Measurements from ENCODE around the gene FOCAD. TPM values are rescaled to one million over a fixed set of nuclear protein-coding genes. Genes with fewer than 3 reads are reported as not detected.

The FOCAD gene
- total RNA-seq, 1 donor from 2014 or later: 52.5 TPM

- DNase-seq (ENCODE audit: low spot score): peak; percentile 69
Measured at GRCh38 chr9:20683351-20684034, 566 bp upstream of the FOCAD start.

DNA sequence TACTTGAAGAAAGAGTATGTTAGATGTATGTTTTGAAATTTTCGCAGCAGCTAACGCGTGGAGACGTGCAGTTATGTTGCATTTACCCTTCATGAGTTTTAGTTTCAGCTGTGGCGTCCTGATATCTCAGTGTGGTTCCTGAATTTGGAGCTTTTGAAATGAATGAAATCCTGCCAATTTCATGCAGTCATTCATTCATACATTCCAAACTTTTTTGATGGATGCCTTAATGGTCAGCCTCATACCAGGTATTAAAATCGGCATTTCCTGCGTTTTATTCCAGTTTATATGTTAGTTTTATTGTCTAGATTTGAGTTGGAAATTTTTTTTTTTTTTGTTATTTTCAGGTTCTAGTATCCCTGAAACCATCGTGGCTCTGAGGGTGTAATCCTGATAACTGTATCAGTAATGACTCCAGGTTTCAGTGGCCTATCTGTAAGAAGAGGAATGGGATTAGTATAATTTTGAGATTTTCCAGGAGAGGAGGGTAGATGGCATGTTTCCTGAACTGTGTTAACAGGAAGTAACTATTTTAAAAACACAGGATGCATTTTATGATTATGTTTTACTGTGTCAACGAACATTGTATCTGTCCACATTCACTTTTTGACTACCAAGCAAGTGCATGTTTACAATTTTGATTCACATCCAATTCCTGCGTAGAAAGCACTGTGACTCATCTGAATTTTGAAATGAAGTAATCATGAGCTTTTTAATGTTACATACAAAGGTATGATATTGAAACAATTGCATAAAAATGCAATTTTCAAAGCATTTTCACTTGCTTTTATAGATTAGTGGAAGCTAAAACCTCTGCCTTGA lies 1.0 kb downstream of the FOCAD start:
- peak; percentile 63 for DNase-seq (ENCODE audit: low spot score)

DNA sequence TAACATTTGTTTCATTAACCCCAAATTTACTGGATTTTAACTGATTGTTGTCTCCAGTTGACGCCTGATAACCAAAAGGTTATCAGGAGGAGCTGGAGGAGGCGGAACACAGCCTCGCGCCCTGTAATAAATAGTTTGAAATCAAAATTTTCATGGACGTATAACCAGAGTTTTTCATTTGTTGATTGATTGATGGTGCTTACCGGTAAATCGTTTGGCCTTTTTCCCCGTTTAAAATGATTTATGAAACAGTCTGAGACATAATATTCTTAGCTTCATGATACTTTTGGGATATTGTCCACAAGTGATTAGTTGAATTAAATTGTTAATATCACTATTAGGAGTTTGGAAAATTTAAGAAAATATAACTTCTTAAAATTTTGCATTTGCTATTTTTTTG lies 1.7 kb downstream of the FOCAD start:
- DNase-seq (ENCODE audit: low spot score): no peak

GRCh38 chr9:20689833-20690232 lies 5.8 kb downstream of the FOCAD start:
- DNase-seq (ENCODE audit: low spot score): no peak

- DNase-seq (ENCODE audit: low spot score): peak; percentile 8
Measured at GRCh38 chr9:20692554-20692953, 8.5 kb downstream of the FOCAD start.

DNA sequence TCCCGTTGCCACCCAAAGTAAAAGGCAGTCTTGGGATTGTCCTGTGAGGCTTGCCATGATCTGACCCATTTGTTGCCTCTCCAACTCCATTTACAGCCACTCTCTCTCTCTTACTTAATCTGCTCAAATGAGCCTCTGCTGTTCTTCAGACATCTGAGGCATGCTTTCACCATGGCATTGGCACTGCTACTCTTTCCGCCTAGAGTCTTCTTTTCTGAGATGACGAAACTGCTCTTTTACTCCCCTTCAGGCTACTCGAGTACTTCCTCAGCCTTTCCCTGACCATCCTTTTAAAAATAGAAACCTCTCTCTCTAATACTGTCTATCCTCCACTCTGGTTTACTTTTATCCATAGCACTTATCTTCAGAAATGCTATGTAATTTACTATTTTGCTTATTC lies 9.0 kb downstream of the FOCAD start:
- DNase-seq (ENCODE audit: low spot score): peak; percentile 73

- no peak for DNase-seq (ENCODE audit: low spot score)
Measured at GRCh38 chr9:20694248-20694647, 10.2 kb downstream of the FOCAD start.

- DNase-seq (ENCODE audit: low spot score): no peak
Measured at GRCh38 chr9:20697021-20697719, 13.1 kb downstream of the FOCAD start.

DNA sequence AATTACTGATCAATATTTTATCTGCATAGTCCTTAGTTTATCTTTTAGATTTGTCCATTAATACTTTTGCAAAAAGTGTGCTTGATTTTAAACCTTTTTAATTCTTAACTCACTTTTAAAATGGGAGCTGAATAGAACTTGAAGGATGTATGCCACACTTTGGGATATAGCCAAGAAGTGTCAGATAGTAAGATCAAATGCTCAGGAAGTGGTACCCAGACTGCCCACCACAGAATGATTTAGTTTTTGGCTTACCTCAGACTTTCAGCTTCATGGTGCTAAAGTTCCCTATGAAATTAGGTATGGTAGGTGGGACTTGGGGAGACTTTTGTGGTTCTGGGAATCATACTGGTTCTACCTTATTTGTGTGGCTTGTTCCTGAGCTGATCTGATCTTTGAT lies 14.7 kb downstream of the FOCAD start:
- DNase-seq (ENCODE audit: low spot score): no peak

DNA sequence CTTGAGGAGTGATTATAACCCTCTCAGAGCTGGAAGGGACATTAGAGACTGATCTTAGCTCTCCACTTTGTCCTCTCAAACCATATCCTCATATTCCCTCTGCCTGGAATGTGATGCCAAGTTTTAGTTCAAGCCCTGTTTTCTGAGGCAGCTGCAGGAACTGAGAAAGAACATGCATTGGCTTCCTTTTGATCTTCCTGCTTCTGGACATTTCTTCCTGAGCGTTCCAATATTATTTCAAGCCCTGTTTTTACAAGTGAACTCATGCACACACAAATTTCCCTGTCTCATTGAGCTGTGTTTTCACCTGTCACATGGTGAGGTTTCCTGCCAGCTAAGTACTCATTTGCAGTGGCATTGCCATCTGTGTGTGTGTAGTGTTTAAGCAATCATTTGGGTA lies 17.0 kb downstream of the FOCAD start:
- DNase-seq (ENCODE audit: low spot score): peak; percentile 80

- no peak for DNase-seq (ENCODE audit: low spot score)
Measured at GRCh38 chr9:20702570-20702969, 18.5 kb downstream of the FOCAD start.

DNA sequence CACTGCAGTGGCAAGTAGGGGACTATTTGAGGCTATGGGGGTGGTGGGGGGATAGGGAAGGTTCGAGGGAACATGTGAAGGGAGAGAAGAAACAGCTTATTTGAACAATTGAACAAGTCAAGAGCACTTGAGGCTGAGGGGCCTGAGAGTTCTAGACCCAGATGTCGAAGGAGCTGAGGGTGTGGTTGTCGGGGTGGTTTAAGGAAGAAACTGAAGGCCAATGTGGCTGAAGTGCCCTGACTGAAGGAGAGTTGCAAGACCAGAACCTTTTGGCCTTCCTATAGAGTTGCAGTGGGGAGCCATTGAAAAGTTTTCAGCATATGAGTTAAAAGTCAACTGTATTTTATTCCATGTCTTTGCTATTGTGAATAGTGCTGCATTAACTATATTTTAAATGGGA lies 19.1 kb downstream of the FOCAD start:
- no peak for DNase-seq (ENCODE audit: low spot score)

DNA sequence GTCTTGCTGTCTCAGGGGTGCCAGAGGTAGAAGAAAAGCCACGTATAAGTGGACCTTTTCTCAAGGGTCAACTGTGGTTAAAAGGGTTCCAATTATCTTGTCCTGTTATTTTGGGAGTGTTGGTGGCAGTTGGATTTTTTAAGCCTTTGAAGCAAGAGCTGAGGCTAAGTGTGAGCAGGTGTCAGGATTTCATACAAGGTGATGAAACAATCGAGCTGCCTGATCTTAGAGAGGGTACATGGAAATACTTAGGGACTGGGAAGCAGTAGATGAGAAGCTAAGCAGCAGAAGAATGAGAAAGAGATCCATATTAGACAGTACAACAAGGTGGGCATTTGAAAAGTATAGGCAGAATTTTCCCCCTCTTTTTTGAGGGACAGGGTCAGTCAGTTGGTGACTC lies 23.6 kb downstream of the FOCAD start:
- DNase-seq (ENCODE audit: low spot score): no peak

DNA sequence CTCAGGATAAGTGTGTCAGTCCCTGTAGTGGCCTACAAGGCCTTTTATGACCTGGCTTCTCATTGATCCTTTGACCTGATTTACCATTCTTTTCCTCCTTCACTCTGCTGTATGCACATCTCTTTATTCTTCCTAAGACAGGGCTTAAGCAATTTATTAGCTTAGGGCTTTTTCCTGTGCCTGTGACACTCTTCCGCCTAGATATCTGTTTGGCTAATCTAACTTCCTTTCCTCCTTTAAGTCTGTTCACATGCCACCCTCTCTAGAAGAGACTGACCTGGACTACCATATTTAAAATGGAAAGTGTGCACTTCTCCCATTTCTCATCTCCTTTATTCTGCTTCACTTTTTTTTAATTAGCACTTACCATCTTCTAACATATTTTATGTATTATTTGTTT lies 29.1 kb downstream of the FOCAD start:
- DNase-seq (ENCODE audit: low spot score): no peak

DNA sequence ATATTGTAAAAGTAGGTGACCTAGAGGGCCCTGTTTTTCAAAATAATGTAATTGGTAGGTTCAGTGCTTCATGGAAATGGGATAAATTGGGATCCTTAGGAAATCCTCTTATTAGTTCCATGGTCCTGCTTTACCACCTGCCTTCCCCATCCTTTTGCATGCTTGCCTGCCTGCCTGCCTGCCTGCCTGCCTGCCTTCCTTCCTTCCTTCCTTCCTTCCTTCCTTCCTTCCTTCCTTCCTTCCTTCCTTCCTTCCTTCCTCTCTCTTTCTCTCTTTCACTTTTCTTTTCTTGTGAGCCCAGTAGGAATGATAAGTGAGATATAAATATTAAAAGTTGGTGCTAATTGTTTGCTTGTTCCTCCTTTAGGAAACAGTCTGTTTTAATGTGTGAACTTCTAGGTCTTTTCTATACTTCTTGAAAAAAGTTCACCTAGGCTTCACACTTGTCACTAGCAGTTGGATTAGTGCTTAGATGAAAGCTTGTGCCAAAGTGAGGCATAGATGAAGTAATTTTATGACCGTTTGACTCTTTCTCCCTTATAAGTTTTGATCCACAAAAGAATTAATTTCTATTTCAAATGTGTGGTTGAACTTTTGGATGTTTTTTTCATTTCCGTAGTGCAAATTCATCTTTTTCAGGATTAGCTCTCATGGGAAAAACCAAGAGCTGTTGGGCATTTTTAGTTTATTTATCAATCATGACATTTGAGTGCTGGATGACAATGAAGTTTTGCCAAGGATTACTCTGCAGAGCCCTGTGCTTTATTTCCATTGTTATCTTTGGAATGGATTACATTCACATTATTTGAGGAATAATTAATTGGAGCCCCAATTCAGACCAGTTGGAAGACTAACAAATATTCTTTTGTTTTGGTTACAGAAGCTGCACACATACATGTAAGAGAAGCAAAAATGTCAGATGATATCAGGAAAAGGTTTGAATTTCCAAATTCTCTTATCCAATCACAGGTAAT lies 30.7 kb downstream of the FOCAD start:
- DNase-seq (ENCODE audit: low spot score): no peak

- no peak for DNase-seq (ENCODE audit: low spot score)
Measured at GRCh38 chr9:20722221-20722620, 38.2 kb downstream of the FOCAD start.

DNA sequence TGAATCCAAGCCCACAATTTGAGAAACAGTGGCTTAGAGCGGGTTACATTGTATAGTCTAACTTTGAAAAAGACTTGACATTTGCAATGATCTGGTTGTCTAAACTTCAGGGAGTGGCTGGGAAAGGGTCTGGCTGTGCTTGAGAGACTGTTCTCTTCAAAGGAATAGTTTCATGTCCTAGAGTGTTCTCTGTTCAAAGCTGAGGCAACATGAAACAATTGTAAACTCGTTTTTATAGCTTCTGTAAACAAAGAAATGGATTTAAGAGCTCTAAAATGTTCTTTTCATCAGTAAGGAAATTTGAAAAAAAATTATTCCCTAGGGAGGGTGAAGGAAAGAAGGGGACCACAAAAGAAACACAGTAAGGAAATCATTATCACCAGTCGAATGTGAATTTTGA lies 41.6 kb downstream of the FOCAD start:
- no peak for DNase-seq (ENCODE audit: low spot score)

DNA sequence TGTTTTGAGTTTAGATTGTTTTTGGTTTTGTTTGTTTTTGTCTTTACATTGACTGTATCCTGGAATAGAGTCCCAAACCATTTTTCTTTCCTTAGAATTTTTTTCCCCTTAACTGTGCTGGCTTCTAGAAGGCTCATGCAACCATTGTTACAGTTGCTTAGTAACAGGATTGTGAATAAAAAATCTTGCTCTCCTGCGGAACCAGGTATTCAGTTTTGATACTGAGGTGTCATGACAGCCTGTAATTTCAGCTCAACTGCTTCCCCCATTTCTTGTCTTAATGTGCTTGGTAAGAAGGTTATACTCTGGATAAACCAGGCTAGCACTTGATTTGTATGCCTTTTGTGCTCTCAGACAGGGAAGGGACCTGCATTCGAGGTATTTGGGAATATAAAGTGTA lies 42.1 kb downstream of the FOCAD start:
- no peak for DNase-seq (ENCODE audit: low spot score)

- DNase-seq (ENCODE audit: low spot score): peak; percentile 23
Measured at GRCh38 chr9:20728493-20729220, 44.6 kb downstream of the FOCAD start.

GRCh38 chr9:20729523-20729922 lies 45.5 kb downstream of the FOCAD start:
- no peak for DNase-seq (ENCODE audit: low spot score)

DNA sequence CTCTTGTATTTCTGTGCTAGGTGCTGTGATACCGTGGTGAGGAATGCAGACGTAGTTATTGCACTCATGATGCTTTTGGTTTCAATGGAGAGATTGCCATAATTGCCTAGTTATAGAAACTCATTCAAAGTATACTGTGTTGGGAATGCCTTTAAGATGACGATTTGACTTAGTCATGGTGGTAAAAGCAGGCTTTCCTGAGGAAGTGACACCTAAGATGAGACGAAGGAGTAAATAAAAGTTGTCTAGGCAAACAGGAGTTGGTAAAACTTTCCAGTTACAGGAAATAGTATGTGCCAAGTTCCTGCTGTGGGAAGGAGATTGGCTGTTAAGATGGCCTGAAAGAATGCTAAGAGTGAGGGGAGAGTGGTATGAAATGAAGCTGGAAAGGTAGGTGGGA lies 48.1 kb downstream of the FOCAD start:
- DNase-seq (ENCODE audit: low spot score): no peak
